HTERT RPE-1 (cell line): ENCODE measurements around the gene MAGEB17.
"Not testable (repeated sequence)": the region's sequence is repeated elsewhere in the genome, so short reads cannot be mapped to it uniquely, and the experiment has no call there.

ENCODE experiments used
- in situ Hi-C: fragments of 300-500 bp; cut with MboI; formaldehyde crosslinking; loops from 4 replicates; pipeline ENCODE4 v1.14.3; 2020; ENCODE audit warnings: low sequenced_read_pairs

The MAGEB17 gene

DNA sequence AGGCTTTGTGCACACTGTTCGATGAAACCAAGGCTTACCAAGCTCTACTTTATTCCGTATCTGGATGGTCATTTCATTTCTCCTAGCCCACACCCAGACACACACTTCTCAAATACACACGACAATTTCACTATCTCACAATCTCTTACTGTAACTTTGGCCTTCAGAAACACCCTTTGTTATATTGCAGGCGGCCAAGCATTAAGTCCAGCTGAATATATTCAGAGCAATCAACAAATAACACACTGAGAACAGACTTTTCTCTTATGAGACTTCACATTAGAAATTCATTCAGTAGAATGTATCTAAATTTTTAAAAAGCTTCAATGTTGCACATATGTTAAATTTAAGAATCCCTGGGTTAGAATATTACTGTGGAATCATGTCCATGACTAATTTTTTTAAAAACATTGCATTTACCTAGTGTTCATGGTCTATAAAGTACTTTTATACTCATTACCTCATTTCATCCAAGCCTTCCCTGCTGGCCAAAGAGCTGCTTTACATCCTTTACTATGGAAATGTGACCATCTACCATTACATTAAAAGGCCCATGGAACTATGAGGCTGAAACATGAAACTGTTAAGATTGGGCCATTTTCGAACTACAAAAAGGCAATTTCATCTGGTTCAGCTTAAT is 10.5 kb upstream of the MAGEB17 start:
- in situ Hi-C loops: no loop called here

DNA sequence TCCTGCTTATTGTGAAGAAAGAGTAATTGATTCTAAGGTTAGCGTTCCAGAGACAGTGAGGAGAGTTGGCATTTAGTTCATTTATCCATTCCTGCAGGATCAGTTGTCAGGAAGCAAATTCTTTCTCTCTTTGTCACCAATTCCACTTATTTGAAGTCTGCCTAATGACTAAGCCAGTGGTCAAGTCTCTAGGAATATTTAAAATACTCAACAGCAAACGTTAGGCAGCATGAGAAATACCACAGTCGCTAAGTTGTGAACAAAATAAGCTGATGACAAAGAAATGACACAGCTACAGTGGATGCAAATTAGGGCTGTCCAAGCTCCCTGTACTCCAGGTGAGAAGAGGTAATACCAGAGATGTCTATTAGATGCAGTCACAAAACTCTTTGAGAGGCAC is 6.6 kb upstream of the MAGEB17 start:
- in situ Hi-C loops: no loop called here

DNA sequence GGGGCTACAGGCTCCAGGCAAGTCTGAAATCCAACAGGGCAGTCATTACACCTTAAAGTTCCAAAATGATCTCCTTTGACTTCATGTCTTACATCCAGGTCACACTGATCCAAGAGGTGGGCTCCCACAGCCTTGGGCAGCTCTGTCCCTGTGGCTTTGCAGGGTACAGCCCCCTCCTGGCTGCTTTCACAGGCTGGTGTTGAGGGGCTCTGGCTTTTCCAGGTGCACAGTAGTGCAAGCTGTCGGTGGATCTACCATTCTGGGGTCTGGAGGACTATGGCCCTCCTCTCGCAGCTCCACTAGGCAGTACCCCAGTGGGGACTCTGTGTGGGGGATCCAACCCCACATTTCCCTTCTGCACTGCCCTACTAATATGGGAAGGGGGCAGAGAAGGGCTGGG is 6.1 kb upstream of the MAGEB17 start:
- in situ Hi-C loops: not testable (repeated sequence)

DNA sequence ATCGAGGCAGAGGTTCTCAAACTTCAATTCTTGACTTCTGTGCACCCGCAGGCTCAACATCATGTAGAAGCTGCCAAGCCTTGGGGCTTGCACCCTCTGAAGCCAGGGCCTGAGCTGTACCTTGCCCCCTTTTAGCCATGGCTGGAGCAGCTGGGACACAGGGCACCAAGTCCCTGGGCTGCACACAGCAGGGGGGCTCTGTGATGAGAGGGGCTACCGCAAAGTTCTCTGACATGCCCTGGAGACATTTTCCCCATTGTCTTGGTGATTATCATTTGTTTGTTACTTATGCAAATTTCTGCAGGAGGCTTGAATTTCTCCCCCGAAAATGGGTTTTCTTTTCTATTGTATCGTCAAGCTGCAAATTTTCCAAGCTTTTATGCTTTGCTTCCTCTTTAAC is 4.9 kb upstream of the MAGEB17 start:
- in situ Hi-C loops: no loop called here

DNA sequence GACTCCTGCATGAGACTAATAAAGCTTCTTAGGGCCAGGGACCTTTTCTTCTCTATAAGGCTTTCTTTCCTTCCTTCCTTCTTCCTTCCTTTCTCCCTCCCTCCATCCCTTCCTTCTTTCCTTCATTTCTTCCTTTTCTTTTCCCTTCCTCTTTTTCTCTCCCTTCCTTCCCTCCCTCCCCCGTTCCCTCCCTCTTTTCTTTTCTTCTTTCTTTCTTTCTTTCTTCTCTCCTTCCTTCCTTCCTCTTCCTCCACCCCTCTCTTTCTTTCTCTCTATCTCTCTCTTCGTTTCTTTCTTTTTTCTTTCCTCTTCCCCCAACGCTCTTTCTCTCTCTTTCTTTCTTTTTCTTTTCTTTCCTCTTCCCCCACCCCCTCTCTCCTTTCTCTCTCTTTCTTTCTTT is 2.5 kb upstream of the MAGEB17 start:
- in situ Hi-C loops: no loop called here

DNA sequence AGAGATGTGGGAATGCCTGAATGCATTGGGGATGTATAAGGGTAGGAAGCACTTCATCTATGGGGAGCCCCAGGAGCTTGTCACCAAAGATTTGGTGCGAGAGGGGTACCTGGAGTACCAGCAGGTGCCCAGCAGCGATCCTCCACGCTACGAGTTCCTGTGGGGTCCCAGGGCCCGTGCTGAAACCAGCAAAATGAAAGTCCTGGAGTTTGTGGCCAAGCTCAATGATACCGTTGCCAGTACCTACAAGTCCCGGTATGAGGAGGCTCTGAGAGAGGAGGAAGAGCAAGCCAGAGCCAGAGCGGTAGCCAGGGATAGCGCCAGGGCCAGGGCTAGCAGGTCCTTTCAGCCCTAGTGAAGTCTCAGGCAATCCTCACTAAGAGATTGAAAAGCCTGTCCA is 3.8 kb downstream of the MAGEB17 start:
- in situ Hi-C loops: no loop called here

DNA sequence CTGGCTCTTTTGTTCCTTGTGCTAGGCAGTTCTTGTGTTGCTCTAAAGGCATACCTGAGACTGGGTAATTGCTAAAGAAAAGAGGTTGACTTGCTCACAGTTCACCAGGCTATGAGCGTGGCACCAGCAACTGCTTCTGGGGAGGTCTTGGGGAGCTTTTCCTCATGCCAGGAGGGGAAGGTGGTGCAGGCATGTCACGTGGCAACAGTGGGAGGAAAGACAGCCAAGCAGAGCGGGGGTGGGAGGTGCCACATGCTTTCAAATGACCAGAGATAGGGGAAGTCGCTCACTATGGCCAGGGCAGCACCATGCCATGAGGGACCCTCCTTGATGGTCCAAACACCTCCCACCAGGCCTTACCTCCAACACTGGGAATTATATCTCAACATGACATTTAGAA is 4.7 kb downstream of the MAGEB17 start:
- in situ Hi-C loops: no loop called here

DNA sequence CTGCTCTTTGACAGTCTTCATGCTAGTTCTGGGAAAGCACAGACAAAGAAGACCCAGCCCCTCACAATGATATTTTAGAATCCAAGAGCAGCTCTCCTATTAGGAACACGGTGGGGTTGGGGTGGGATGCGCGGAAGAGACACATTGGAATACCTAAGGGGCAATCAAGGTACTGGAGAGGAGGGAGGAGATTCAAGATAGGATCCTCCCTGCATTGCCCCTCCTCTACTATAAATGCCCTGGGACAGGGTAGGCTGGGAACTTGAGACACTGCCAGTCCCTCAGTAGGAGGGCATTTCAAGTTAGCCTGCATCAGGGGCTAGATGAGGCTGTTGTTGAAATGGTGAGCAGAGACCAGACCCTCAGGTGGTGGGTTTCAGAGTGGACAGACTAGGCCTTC is 5.1 kb downstream of the MAGEB17 start:
- in situ Hi-C loops: no loop called here

DNA sequence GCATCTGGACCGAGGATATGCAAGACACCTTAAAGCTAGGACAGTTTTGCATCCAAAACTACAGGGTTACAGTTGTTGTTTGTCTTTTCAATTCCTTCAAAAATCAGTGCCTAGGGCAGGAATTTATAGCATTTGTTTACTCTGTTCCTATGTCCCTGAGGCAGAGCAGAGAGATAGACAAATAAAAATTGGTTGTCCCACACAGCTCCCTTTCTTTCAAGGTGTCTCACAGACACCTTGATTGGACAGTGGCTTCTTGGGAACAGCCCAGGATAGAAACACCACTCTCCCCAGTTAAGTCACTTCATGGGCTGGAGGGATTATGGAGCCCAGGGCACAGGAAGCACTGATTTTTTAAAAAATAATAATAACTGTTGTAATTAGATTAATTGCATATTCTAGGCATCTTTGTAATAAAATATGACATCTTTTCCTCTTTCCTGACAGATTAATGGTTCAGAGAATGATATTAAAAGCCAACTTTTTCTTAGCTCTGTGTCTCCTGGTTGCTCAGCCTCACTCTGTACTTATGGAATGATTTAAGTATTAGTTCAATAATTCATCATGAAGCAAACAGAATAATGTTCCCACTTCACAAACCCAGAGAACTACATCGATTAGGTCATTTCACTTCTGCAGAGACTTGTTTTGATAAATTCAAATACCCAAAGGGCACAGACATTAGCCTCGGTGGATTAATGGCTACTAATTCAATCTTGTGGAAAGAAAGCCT is 8.2 kb downstream of the MAGEB17 start:
- in situ Hi-C loops: no loop called here

DNA sequence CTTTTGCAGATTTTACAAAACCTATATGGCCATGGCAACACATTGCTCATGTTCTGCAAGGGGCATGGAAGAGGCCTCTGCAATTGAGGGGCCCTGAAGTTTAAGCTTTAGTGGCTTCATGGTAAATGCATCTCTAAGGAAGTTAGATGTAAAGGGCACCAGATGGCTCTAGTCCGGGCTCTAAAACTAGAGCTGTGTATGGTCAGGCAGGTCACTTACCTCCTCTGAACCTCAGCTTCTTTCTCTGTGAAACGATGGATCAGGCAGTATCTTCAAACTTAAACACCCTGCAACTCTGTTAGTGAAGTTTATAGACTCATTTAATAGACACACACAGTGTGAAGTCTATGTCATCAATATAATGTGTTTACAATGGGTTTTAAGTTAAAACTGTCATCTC is 10.0 kb downstream of the MAGEB17 start:
- in situ Hi-C loops: no loop called here

DNA sequence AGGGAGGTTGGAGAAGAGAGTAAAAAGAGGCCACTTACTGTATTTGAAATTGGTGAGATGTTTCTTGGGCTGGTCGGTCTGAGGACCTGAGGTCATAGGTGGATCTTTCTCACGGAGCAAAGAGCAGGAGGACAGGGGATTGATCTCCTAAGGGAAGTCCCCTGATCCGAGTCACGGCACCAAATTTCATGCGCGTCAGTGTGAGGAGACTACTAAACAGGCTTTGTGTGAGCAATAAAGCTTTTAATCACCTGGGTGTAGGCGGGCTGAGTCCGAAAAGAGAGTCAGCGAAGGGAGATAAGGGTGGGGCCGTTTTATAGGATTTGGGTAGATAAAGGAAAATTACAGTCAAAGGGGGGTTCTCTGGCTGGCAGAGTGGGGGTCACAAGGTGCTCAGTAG is 16.6 kb downstream of the MAGEB17 start:
- in situ Hi-C loops: not testable (repeated sequence)

DNA sequence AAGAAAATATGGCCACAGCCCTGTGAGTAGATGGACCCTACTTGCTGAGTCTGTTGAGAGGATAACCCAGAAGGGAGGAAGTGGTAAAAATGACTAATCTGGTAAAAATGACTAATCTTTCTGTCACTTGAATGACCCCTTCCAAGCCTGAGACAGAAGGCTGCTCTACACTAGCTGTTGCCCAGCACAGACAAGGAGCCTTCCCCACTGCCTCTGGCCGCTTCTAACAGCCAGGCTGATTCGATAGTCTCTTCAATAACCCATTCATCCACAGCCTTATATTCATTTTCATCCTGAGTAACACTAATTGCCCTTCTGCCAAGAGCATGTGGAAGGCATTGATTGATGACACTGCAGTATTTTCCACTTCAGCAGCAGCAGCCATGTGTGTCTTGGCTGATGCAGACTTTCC is 18.4 kb downstream of the MAGEB17 start:
- in situ Hi-C loops: no loop called here

DNA sequence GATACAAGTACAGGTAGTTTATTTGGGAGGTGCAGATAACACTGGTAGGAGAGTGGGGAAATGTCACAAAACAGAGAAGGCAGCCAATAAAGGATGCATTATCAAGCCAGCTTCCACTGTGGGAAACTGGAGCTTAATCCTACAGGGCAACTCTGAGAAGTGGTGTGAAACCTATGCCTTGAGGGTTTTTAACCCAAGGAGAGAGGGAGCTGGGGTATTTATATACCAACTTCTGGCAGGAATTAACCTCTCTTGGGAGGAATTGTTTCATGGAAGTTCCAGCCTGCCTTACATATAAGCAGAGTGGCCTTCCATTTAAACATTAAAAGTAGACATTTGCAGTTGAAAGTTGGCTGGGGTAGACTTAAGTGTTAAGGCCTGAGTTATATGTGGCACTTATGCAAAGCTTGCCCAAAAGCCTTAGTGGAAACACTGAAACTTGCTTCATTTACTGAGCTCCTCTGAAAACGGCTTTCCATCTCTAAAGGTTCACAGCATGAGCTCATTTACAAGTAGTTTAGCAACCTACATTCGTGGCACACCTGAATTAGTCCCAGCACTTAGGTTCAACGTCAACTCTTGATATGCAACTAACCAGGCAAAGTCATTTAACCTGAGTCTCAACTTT is 19.2 kb downstream of the MAGEB17 start:
- in situ Hi-C loops: no loop called here

DNA sequence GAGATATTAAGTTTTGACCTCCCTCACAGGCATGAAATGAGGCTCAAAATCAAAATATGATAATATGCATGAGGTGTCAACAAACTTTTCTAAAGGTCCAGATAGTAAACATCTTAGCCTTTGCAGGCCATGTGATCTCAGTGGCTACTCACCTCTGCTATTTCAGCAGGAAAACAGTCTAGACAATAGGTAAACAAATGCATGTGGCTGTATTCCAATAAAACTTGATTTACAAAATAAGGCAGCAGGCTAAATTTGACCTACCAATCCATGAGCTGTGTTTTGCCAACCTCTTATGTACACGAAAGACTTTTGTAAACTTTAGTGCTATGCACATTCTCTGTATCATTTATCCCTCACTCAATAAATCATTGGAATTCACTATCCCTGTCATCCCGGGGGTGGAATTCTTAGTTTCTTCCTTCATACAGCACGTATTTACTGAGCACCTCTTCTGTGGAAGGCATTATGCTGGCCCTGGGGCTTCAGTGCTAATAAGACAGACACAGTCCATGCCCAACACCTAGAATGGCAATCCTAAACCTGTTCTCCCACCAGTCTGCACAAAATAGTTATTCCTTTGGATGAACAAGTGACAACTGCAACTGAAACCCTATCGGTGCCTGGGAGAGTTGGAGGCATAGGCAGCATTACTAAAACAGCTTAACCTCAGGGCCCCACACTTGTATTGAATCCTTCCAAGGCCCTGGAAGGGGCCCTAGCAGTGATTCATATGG is 19.9 kb downstream of the MAGEB17 start:
- in situ Hi-C loops: no loop called here

DNA sequence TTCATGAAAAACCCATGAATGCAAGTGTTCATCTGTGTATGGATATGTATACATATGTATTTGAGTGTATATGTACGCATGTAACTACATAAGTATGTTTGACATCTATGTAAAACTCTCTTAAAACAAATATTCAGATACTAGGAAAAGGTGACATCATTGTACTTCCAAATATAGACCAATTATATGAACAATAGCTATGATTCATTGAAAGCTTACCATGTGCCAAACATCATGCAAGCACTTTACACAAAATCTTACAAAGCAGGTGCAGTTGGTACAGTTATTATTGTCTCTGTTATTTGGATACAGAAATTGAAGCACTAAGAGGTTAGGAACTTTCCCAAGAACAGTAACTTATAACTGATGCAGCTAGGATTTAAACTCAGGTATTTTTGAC is 21.4 kb downstream of the MAGEB17 start:
- in situ Hi-C loops: no loop called here

DNA sequence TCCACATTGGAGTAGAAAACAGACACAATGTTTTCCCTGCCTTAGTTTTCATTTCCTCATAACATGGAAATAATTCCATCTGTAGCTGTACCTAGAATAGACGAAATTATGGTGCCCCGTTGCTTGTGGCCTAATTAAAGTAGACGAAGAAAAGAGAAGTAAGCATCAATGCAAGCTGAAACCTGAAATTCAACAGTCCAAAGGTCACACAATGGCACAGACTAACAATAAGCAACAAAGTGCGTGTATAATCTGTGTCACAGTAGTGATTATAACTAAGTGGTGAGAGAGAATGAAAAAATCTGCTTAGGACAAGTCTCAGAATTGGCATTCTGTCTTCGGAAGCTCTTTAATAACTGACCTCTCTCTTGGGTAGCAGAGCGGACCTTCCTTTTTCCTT is 24.3 kb downstream of the MAGEB17 start:
- in situ Hi-C loops: no loop called here

DNA sequence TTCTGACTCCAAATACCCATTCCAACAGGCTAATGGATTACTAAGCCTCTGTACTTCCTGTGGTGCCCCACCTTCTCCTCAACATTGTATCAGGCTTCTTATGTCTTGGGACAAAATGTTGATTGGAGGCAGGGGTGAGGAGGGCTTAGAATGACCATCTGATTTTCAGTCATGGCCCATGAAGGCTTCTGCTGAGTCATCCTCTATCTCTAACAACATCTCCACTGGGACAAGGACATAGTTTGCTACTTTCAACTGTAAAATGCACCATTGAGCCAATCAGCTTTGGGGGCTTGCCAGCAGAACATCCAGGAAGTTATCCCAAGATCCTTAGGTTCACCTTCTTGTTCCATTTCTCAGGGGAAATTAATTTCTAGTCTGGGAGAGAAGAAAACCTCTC is 29.5 kb downstream of the MAGEB17 start:
- in situ Hi-C loops: no loop called here

DNA sequence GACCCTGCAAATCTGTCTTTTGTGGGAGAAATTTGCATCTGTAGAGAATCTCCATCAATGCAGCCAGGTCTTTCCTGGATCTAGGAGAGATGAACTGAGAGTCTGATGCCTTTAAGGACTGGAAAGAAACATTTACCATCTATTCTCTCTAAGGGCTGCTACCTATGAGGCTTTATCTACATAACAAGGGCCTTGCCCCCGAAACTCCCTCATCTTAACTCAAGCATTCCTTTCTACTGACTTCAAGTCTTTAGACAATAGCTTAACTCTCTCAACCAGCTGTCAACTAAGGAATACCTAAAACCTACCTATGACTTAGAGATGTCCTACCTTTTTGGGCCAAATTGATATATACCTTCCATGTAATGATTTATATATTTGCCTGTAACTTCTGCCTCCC is 32.1 kb downstream of the MAGEB17 start:
- in situ Hi-C loops: no loop called here

DNA sequence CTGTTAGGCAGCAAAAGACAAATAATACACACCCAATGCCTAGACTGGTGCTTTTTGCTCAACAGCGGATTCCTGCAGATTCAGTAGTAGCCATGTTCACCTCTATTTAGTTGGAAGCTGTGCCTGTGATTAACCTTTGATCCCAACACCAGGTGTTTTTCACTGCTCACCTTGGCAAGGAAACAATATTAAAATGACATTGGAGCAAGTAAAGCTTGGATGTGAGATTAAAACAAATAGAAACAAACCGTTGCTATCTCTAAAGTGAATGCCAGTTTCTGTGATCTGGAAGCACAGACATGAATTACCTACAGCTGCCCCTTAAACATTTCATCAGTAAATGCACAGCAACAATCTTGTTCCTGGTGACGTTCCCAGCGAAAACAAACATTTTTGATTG is 35.7 kb downstream of the MAGEB17 start:
- in situ Hi-C loops: no loop called here

DNA sequence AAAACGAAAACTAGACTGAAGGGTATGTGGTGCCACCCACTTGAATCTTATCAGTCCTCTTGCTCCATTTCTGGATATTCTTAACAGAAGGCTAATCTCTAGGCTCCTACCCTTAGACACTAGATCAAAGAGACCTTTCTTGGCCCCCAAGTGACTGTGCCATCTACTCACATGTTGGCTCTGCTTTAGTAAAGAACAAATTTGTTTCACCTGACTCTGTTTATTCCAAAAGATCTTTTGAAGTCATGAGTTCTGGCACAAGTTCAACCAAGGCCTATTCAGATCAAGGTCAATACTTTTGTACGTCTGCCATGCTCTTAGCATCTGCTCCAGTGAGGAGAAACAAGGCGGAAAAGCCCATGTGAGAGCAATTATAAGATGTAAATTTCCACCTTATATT is 37.3 kb downstream of the MAGEB17 start:
- in situ Hi-C loops: no loop called here

DNA sequence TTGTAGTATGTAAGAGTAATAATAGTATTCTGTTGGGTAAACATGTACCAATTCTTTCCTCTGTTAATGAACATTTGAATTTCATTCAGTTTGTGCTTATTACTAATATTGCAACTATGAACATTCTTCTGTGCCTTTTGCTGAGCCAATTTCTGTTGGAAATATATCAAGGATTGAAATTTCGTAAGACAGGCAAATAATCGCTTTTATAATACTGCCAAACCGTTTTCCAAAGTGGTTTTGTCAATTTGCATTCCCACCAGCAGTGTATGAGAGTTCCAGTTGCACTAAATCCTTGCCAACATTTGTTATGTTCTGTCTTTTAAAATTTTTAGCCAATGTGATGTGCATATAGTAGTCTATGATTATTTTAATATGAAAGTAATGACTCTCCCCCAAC is 38.6 kb downstream of the MAGEB17 start:
- in situ Hi-C loops: no loop called here

DNA sequence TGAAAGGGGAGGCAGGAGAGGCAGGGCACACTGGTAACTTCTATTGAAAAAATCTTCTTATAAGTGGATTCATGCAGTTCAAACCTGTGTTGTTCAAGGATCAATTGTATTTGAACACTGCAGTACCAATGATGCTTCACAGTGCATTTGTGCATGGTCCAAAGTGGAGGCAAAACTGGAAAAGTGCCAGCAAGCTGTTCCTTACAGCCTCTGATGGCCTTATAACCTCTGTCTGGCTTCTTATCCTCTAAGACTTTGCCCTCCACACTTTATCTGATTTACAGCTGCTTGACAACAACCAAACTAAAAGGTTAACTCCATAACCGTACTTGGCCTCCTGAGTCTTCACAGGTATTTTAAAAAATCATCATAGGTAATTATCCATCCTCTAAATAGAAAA is 40.4 kb downstream of the MAGEB17 start:
- in situ Hi-C loops: no loop called here
